ENCODE results near the gene ABCA3. TPM values are rescaled to one million over a fixed set of nuclear protein-coding genes. Genes with fewer than 3 reads are reported as not detected.

ABCA3 gene
- total and polyA plus RNA-seq, 12 donors = 3.3 to 30.8 (median 21.6) TPM

- WGBS, 4 donors = 48 to 76% (median 56%) methylated on average over 7 to 13 of the region's 13 CpGs
- H3K36me3 ChIP-seq (replicated peaks in 1 of 2) = peaks cover 0 to 66% of the 10 kb centered on the region in 2 donors
These were observed 110.2 kb downstream of the ABCA3 start for GRCh38 chr16:2230376-2230775.

DNA sequence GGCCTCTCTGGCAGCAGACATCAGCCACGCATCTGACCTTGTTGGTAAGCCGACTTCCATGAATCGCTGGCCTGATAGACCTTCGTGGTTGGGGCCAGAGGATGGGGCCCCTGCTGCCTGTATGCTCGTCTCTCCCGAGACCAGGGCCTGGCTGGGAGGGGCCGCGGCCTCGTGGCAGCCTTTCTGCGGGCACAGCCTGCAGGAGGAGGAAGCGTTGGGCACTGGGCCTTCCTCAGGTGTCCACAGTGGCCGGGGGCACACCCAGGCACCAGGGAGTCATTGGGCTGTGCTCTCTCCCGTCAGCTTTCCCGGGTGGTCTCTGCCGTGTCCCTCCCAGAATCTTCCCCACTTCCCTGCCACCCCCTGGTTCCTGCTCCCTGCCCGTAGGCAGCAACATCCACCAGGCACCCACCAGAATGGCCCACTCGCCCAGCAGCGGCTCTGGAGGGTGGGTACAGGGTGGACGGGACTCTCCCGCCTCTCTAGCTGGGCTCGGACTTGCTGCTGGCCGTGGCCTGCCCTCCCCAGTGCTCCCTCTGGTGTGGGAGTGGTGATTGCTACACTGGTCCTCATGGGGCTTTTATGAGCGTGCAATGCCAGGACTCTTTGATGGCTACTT lies 110.8 kb downstream of the ABCA3 start:
- Histone ChIP-seq H3K27me3 (no peaks in the 10 kb centered on the region), H3K4me3 (no peak overlapping the region), H3K9me3 (replicated peaks in 1 of 3) (no peaks in the 10 kb centered on the region), H3K4me1 (replicated peaks in 1 of 2) (peaks cover 8 to 21% of the 10 kb centered on the region in 2 donors), H3K27ac (no peak overlapping the region), H3K36me3 (replicated peaks in 1 of 2) (peaks cover 0 to 60% of the 10 kb centered on the region in 2 donors)
- WGBS, 4 donors = 79 to 88% (median 85%) methylated on average over 3 to 23 of the region's 23 CpGs
- DNase-seq = no peak
- intact Hi-C loops (cut with DNase I) = no loop called here
- TF ChIP-seq, protein P1, sequence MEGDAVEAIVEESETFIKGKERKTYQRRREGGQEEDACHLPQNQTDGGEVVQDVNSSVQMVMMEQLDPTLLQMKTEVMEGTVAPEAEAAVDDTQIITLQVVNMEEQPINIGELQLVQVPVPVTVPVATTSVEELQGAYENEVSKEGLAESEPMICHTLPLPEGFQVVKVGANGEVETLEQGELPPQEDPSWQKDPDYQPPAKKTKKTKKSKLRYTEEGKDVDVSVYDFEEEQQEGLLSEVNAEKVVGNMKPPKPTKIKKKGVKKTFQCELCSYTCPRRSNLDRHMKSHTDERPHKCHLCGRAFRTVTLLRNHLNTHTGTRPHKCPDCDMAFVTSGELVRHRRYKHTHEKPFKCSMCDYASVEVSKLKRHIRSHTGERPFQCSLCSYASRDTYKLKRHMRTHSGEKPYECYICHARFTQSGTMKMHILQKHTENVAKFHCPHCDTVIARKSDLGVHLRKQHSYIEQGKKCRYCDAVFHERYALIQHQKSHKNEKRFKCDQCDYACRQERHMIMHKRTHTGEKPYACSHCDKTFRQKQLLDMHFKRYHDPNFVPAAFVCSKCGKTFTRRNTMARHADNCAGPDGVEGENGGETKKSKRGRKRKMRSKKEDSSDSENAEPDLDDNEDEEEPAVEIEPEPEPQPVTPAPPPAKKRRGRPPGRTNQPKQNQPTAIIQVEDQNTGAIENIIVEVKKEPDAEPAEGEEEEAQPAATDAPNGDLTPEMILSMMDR (IDR thresholded peaks at IDR 0.05) = no peak
- TF ChIP-seq POLR2A (IDR thresholded peaks at IDR 0.05) = no peak

More at GRCh38 chr16:2230376-2230775, 110.2 kb downstream of the ABCA3 start:
- H3K27ac ChIP-seq = no peak overlapping the region
- TF ChIP-seq, protein P1 (IDR thresholded peaks at IDR 0.05) = no peak
- no peak for TF ChIP-seq POLR2A (IDR thresholded peaks at IDR 0.05)
- H3K4me3 ChIP-seq = no peak overlapping the region
- H3K4me1 ChIP-seq (replicated peaks in 1 of 2) = peaks cover 6 to 16% of the 10 kb centered on the region in 2 donors
- no peaks in the 10 kb centered on the region for H3K27me3 ChIP-seq
- peak in 3 of 7 donors; percentile 48 to 64 (median 53) for DNase-seq
- no peaks in the 10 kb centered on the region for H3K9me3 ChIP-seq (replicated peaks in 1 of 3)
- intact Hi-C loops (cut with DNase I) = no loop called here

- WGBS, 4 donors = 75 to 83% (median 78%) methylated on average over 4 to 12 of the region's 12 CpGs
- intact Hi-C loops (cut with DNase I) = no loop called here
- DNase-seq = no peak
- Histone ChIP-seq H3K27me3 (no peaks in the 10 kb centered on the region), H3K36me3 (replicated peaks in 1 of 2) (peaks cover 0 to 53% of the 10 kb centered on the region in 2 donors), H3K4me3 (no peak overlapping the region), H3K27ac (no peak overlapping the region), H3K9me3 (replicated peaks in 1 of 3) (no peaks in the 10 kb centered on the region), H3K4me1 (replicated peaks in 1 of 2) (peaks cover 14 to 28% of the 10 kb centered on the region in 2 donors)
- TF ChIP-seq, protein P1 (IDR thresholded peaks at IDR 0.05) = no peak
- TF ChIP-seq POLR2A (IDR thresholded peaks at IDR 0.05) = no peak
These were observed 111.4 kb downstream of the ABCA3 start for GRCh38 chr16:2229091-2229490.

DNA sequence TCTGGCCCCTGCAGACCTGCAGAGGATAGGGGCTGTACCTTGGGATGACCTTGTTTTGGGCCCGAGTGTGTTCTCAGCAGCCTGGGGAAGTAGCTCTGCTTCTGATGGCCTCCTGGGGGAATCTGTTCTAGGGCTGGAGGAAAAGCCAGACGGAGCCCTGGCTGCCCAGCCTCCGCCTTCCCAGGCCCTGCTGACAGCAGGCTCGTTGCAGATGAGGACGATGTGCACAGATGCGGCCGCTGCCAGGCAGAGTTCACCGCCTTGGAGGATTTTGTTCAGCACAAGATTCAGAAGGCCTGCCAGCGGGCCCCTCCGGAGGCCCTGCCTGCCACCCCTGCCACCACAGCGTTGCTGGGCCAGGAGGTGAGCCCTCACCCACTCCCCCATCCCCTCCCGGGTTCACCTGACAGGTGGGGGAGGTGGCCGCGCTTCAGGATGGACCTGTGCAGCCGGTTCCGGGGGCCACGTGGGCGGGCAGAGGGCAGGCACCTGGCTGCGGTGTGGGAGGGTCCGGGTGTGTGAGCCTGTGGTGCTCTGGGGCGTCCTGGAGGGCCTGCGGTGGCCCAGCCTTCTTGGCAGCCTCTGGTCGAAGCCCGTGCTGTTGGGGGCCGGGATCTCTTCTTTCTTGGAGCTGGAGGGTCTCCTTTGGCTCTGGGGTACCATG lies 112.2 kb downstream of the ABCA3 start:
- DNase-seq = no peak
- peaks cover 0 to 45% of the 10 kb centered on the region in 2 donors for H3K36me3 ChIP-seq (replicated peaks in 1 of 2)

More for the DNA sequence above, 112.2 kb downstream of the ABCA3 start:
- no peaks in the 10 kb centered on the region for H3K27me3 ChIP-seq
- TF ChIP-seq, protein P1 (IDR thresholded peaks at IDR 0.05) = no peak
- no peak for TF ChIP-seq POLR2A (IDR thresholded peaks at IDR 0.05)
- H3K4me3 ChIP-seq = no peak overlapping the region
- no peak overlapping the region for H3K27ac ChIP-seq
- intact Hi-C loops (cut with DNase I) = no loop called here
- no peaks in the 10 kb centered on the region for H3K9me3 ChIP-seq (replicated peaks in 1 of 3)
- peaks cover 15 to 29% of the 10 kb centered on the region in 2 donors for H3K4me1 ChIP-seq (replicated peaks in 1 of 2)
- WGBS, 4 donors = 88 to 95% (median 91%) methylated on average over 14 to 25 of the region's 25 CpGs

Measured in adrenal gland (tissue), 12 donors.